Measurements from ENCODE around the gene MACROD2. TPM values are rescaled to one million over a fixed set of nuclear protein-coding genes. Genes with fewer than 3 reads are reported as not detected.

MACROD2 gene
- total RNA-seq, 2 donors from 2014 or later: 0.94 to 10.4 TPM

GRCh38 chr20:14559612-14560011, 564.3 kb downstream of the MACROD2 start:
- H3K36me3 ChIP-seq: no peaks in the 10 kb centered on the region

DNA sequence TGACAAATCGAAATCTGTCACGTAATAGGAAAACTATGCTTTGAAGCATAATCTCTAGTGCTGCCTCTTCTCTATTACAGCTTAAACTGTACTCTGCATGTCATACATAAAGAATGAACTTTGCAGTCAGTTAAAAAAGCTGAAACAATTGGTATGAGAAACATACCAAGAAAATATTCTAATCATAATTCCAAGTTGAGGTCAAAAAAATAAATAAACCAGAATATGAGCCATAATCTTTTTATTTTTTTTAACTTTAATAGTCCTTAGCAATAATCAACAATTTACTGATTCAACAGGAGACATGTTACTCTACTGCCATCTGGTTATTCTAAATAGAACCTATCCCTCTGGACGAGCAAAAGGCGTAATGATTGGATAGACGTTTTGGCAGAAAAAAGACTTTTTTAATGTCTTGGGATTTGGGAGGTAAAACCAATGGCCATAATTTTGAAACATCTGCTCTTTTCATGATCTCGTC, 566.5 kb downstream of the MACROD2 start:
- H3K9me3 ChIP-seq: peaks cover 0 to 4% of the 10 kb centered on the region in 2 donors
- H3K36me3 ChIP-seq: no peaks in the 10 kb centered on the region
- TF ChIP-seq, protein P1, sequence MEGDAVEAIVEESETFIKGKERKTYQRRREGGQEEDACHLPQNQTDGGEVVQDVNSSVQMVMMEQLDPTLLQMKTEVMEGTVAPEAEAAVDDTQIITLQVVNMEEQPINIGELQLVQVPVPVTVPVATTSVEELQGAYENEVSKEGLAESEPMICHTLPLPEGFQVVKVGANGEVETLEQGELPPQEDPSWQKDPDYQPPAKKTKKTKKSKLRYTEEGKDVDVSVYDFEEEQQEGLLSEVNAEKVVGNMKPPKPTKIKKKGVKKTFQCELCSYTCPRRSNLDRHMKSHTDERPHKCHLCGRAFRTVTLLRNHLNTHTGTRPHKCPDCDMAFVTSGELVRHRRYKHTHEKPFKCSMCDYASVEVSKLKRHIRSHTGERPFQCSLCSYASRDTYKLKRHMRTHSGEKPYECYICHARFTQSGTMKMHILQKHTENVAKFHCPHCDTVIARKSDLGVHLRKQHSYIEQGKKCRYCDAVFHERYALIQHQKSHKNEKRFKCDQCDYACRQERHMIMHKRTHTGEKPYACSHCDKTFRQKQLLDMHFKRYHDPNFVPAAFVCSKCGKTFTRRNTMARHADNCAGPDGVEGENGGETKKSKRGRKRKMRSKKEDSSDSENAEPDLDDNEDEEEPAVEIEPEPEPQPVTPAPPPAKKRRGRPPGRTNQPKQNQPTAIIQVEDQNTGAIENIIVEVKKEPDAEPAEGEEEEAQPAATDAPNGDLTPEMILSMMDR (IDR thresholded peaks at IDR 0.05): no peak
- DNase-seq (ENCODE audit: low spot score): no peak
- H3K4me1 ChIP-seq: no peaks in the 10 kb centered on the region
- no peaks in the 10 kb centered on the region for H3K27me3 ChIP-seq
- H3K4me3 ChIP-seq: no peak overlapping the region
- no peak overlapping the region for H3K27ac ChIP-seq

More at GRCh38 chr20:14559612-14560011, 564.3 kb downstream of the MACROD2 start:
- H3K4me1 ChIP-seq: no peaks in the 10 kb centered on the region
- no peak overlapping the region for H3K27ac ChIP-seq
- no peaks in the 10 kb centered on the region for H3K27me3 ChIP-seq
- H3K9me3 ChIP-seq: peaks cover 0 to 4% of the 10 kb centered on the region in 2 donors
- TF ChIP-seq, protein P1 (IDR thresholded peaks at IDR 0.05): no peak
- H3K4me3 ChIP-seq: no peak overlapping the region
- no peak for DNase-seq (ENCODE audit: low spot score)

GRCh38 chr20:14562981-14563380, 567.7 kb downstream of the MACROD2 start:
- H3K36me3 ChIP-seq: no peaks in the 10 kb centered on the region
- DNase-seq (ENCODE audit: low spot score): no peak
- H3K27me3 ChIP-seq: no peaks in the 10 kb centered on the region
- no peak overlapping the region for H3K4me3 ChIP-seq
- H3K4me1 ChIP-seq: no peaks in the 10 kb centered on the region
- TF ChIP-seq, protein P1 (IDR thresholded peaks at IDR 0.05): no peak
- H3K27ac ChIP-seq: no peak overlapping the region
- H3K9me3 ChIP-seq: peaks cover 0 to 4% of the 10 kb centered on the region in 2 donors

- no peaks in the 10 kb centered on the region for H3K36me3 ChIP-seq
- DNase-seq (ENCODE audit: low spot score): no peak
- H3K4me1 ChIP-seq: no peaks in the 10 kb centered on the region
- no peaks in the 10 kb centered on the region for H3K27me3 ChIP-seq
- H3K27ac ChIP-seq: no peak overlapping the region
- no peak overlapping the region for H3K4me3 ChIP-seq
- TF ChIP-seq, protein P1 (IDR thresholded peaks at IDR 0.05): no peak
- peaks cover 0 to 4% of the 10 kb centered on the region in 2 donors for H3K9me3 ChIP-seq
These were observed 571.2 kb downstream of the MACROD2 start for GRCh38 chr20:14566505-14566904.

DNA sequence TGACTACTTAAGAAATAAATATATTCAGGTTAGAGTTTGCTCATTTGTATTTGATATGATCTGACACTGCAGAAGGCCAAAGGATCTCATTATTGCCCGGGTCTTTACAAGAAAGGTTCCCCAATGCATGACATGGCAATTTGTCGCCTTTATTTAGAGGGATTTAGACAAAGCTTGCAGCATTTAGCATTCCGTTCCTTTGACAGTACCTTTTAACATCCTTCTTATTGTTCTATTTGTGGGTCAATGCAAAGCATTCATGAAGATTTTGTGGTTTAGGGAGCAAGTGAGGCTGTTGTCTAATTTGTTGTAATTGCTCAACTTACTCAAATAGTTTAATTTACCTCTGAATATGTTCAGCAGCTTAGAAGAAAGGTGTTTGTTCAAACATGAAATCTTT, 572.9 kb downstream of the MACROD2 start:
- TF ChIP-seq, protein P1 (IDR thresholded peaks at IDR 0.05): no peak
- Histone ChIP-seq H3K4me3 (no peak overlapping the region), H3K36me3 (no peaks in the 10 kb centered on the region), H3K27ac (no peak overlapping the region), H3K4me1 (no peaks in the 10 kb centered on the region), H3K9me3 (peaks cover 0 to 4% of the 10 kb centered on the region in 2 donors), H3K27me3 (no peaks in the 10 kb centered on the region)
- no peak for DNase-seq (ENCODE audit: low spot score)

DNA sequence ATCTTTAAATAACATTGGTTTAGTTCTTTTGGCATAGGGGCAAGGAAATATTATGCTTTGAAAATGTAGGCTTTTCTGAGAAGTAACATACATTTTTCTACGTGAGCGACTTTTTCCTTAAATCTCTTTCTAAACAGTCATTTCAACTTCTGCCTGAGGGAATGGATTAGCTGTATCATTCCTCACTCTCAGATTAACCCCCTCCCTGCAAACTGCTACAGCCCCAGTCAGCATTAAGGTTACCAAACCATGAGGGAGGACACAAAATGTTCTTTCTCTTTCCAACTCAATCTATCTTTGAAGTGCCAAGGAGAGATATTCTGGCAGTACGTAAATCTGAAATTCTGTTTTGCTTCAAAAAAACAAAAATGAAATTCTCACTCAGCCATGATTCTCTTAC, 573.4 kb downstream of the MACROD2 start:
- Histone ChIP-seq H3K4me1 (no peaks in the 10 kb centered on the region), H3K9me3 (peaks cover 0 to 4% of the 10 kb centered on the region in 2 donors), H3K36me3 (no peaks in the 10 kb centered on the region), H3K27me3 (no peaks in the 10 kb centered on the region), H3K4me3 (no peak overlapping the region), H3K27ac (no peak overlapping the region)
- TF ChIP-seq, protein P1 (IDR thresholded peaks at IDR 0.05): no peak
- no peak for DNase-seq (ENCODE audit: low spot score)

Measured in right atrium auricular region (tissue), 2 donors.